HCT116 (cell line): ENCODE measurements around the gene DOC2A. TPM values are rescaled to one million over a fixed set of nuclear protein-coding genes. Genes with fewer than 3 reads are reported as not detected.

ENCODE experiments used
- ATAC-seq: fragments of 200-7000 bp; cut with Tn5 transposase; 2 replicates; pipeline ENCODE4 v1.9.1; 2020; ENCODE audit warnings: mild to moderate bottlenecking, moderate library complexity
- BruUV-seq: library from RNA; stranded (reverse); fragments of 400-500 nt; replicated peaks from 2 replicates; lab custom pipeline; 2021; lab: Mats Ljungman, UMichigan
- CTCF ChIA-PET: fragments of 300-600 bp; sonication (Branson Sonifier 250); formaldehyde crosslinking; loops from one replicate; lab custom pipeline; 2021; ENCODE audit warnings: antibody characterized with exemption; lab: Charles Lee
- POLR2A ChIA-PET: fragments of 300-600, 350-600 bp; sonication (Branson Sonifier 250); formaldehyde crosslinking; loops from one replicate; lab custom pipeline; 2021; ENCODE audit warnings: antibody characterized with exemption; lab: Charles Lee
- RAD21 ChIA-PET, 2 experiments: fragments of 300-600 bp; sonication (Branson Sonifier 250); formaldehyde crosslinking; loops; one replicate each; lab custom pipeline; 2023; ENCODE audit warnings: low total read pairs in 2 of 2; ENCODE audit not compliant: uncharacterized antibody in 2 of 2, unreplicated experiment in 2 of 2, low non-redundant PET in 1 of 2; lab: Charles Lee
- DNase-seq: peaks from one replicate; pipeline ENCODE4 v3.0.0-alpha.2; 2010; ENCODE audit warnings: low read depth, low spot score
- H2AFZ ChIP-seq: fragments of 200-600 bp; shearing (Covaris generic), sonication (generic); 2 replicates; pipeline ENCODE4 v1.6.1; 2017; ENCODE audit warnings: low read depth, mixed run types, mixed read lengths, antibody characterized with exemption, low read length; ENCODE audit not compliant: poor library complexity, severe bottlenecking
- H3K27ac ChIP-seq: 2 replicates; pipeline ENCODE4 v1.5.1; 2012; ENCODE audit warnings: low read depth, low read length
- H3K27me3 ChIP-seq: fragments of 200-600 bp; sonication (generic); 2 replicates; pipeline ENCODE4 v1.6.1; 2016; ENCODE audit warnings: mixed run types, low read length, mixed read lengths; ENCODE audit not compliant: insufficient read depth
- H3K36me3 ChIP-seq, 2 experiments: fragments of 200-500 bp in 1 of 2; fragments of 200-600 bp in 1 of 2; sonication (Bioruptor generic) in 1 of 2; sonication (generic) in 1 of 2; 2 replicates each; pipeline versions ENCODE4 v1.5.1 to v1.6.1; 2014 to 2016; ENCODE audit warnings: low read length in 2 of 2, inconsistent platforms in 1 of 2, mixed read lengths in 1 of 2, mixed run types in 1 of 2; ENCODE audit not compliant: insufficient read depth in 2 of 2, control insufficient read depth in 1 of 2
- H3K4me1 ChIP-seq, 2 experiments: fragments of 200-600 bp in 1 of 2; sonication (generic) in 1 of 2; 2 replicates each; pipeline versions ENCODE4 v1.5.1 to v1.6.1; 2012 to 2017; ENCODE audit warnings: low read length in 2 of 2, inconsistent platforms in 1 of 2, mild to moderate bottlenecking in 1 of 2, mixed read lengths in 1 of 2, mixed run types in 1 of 2, moderate library complexity in 1 of 2; ENCODE audit not compliant: insufficient read depth in 2 of 2, control insufficient read depth in 1 of 2
- H3K4me2 ChIP-seq: fragments of 200-600 bp; sonication (generic); 2 replicates; pipeline ENCODE4 v1.6.1; 2017; ENCODE audit warnings: mixed run types, low read length, mixed read lengths
- H3K4me3 ChIP-seq, 2 experiments: fragments of 200-600 bp in 1 of 2; sonication (generic) in 1 of 2; replicated peaks in 1 of 2; 2 replicates each; pipeline ENCODE4 v1.5.1; 2011 to 2016; ENCODE audit warnings: low read length in 2 of 2, control low read depth in 1 of 2, low read depth in 1 of 2, mild to moderate bottlenecking in 1 of 2, mixed read lengths in 1 of 2, mixed run types in 1 of 2
- H3K79me2 ChIP-seq: fragments of 200-600 bp; sonication (generic); 2 replicates; pipeline ENCODE4 v1.6.1; 2017; ENCODE audit warnings: mild to moderate bottlenecking, mixed run types, low read length, moderate library complexity, mixed read lengths; ENCODE audit not compliant: insufficient read depth
- H3K9ac ChIP-seq: fragments of 200-600 bp; sonication (generic); 2 replicates; pipeline ENCODE4 v1.6.1; 2016; ENCODE audit warnings: low read length, mixed read lengths
- H3K9me2 ChIP-seq: fragments of 200-600 bp; sonication (generic), shearing (Covaris generic); 2 replicates; pipeline ENCODE4 v1.6.1; 2017; ENCODE audit warnings: mixed run types, mild to moderate bottlenecking, moderate library complexity; ENCODE audit not compliant: insufficient read depth
- H3K9me3 ChIP-seq, 2 experiments: fragments of 200-500 bp in 1 of 2; fragments of 200-600 bp in 1 of 2; sonication (Bioruptor generic) in 1 of 2; sonication (generic) in 1 of 2; 2 replicates each; pipeline ENCODE4 v1.6.1; 2014 to 2017; ENCODE audit warnings: low read length in 2 of 2, mixed read lengths in 2 of 2, inconsistent platforms in 1 of 2, low read depth in 1 of 2, mild to moderate bottlenecking in 1 of 2, mixed run types in 1 of 2, moderate library complexity in 1 of 2; ENCODE audit not compliant: control insufficient read depth in 1 of 2, insufficient read depth in 1 of 2
- H4K20me1 ChIP-seq: fragments of 200-600 bp; sonication (generic), shearing (Covaris generic); 2 replicates; pipeline ENCODE4 v1.6.1; 2017; ENCODE audit warnings: mixed run types, mild to moderate bottlenecking, moderate library complexity; ENCODE audit not compliant: insufficient read depth
- ELF1 ChIP-seq: IDR thresholded peaks from 2 replicates; pipeline ENCODE4 v1.6.1; 2012; ENCODE audit warnings: low read depth, borderline replicate concordance
- JUND ChIP-seq: IDR thresholded peaks from 2 replicates; pipeline ENCODE4 v1.6.1; 2012
- MAX ChIP-seq: IDR thresholded peaks from 2 replicates; pipeline ENCODE4 v1.6.1; 2012
- POLR2A ChIP-seq: IDR thresholded peaks from 2 replicates; pipeline ENCODE4 v1.7.0; 2011; ENCODE audit warnings: borderline replicate concordance; ENCODE audit not compliant: insufficient read depth, insufficient read length; ENCODE audit errors: extremely low read depth
- REST ChIP-seq: IDR thresholded peaks from 2 replicates; pipeline ENCODE4 v1.6.1; 2012; ENCODE audit warnings: low read depth
- SRF ChIP-seq: IDR thresholded peaks from 2 replicates; pipeline ENCODE4 v1.6.1; 2012; ENCODE audit warnings: low read depth
- YY1 ChIP-seq: IDR thresholded peaks from 2 replicates; pipeline ENCODE4 v1.6.1; 2011; ENCODE audit warnings: low read length, low read depth, moderate library complexity, mild to moderate bottlenecking; ENCODE audit not compliant: insufficient replicate concordance; ENCODE audit errors: extremely low read depth
- ZFX ChIP-seq: fragments of 450-650 bp; IDR thresholded peaks from 2 replicates; pipeline ENCODE4 v1.6.1; 2017
- intact Hi-C: fragments of 100-400 bp; cut with micrococcal nuclease; formaldehyde crosslinking; loops from 2 replicates; pipeline ENCODE4 v1.10.0; 2022
- total RNA-seq: library from RNA; stranded (reverse); gene quantifications from one replicate; pipeline ENCODE4 v1.2.1, GENCODE V29; 2021; ENCODE audit not compliant: unreplicated experiment
- TF ChIP-seq, protein P1 (sequence below): IDR thresholded peaks from 2 replicates; pipeline ENCODE4 v1.6.1; 2011; ENCODE audit warnings: mild to moderate bottlenecking, low read length, moderate library complexity; ENCODE audit not compliant: insufficient replicate concordance; ENCODE audit errors: extremely low read depth
- TF ChIP-seq, protein P2 (sequence below): IDR thresholded peaks from 2 replicates; pipeline ENCODE4 v1.6.1; 2012

Gene DOC2A
- total RNA-seq, 1 experiment from 2014 or later = 17.3 TPM

DNA sequence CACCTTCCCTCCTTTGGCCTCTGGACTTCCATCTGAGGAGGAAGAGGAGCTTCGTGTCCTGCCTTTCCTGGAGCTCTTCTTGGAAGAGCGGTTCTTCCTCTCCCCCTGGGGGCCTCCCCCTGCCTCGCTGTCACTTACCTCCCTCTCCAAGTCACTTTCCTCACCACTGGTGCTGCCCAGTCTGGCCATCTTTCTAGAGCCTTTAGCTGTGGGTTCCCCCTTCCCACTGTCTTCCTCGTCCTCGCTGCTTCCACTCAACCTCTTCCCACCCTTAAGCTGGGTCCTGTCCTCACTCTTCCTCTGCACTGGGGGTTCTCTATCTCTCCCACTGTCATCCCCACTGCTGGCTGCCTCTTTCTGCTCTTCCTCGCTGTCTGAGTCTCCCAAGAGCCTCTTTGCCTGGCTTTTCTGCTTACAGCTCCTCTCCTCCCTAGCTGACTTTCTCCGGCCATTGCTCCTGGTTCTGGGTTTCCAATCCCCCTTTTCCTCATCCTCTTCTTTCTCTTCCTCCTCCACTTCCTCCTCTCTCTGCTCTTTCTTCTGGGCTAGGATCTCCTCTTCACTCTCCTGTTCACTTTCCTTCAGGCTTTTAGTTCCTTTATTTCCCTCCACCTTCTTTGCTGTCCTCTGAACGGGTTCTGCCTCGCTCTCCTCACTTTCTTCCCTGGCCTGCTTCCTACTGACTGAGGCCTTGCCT lies 16.8 kb downstream of the DOC2A start:
- intact Hi-C loops = no loop called here
- ChIA-PET POLR2A (no interaction called here), CTCF (interaction anchor here (0.7 kb wide), 1 partner anchor 21 kb away, joined by 3 read pairs; no protein-coding TSS in a partner anchor)

More for the DNA sequence above, 16.8 kb downstream of the DOC2A start:
- ATAC-seq (no peak), DNase-seq (no peak)
- TF ChIP-seq REST (no peak), JUND (no peak), YY1 (no peak), SRF (no peak), POLR2A (no peak), MAX (no peak), ZFX (no peak), ELF1 (no peak)
- TF ChIP-seq, protein P1, sequence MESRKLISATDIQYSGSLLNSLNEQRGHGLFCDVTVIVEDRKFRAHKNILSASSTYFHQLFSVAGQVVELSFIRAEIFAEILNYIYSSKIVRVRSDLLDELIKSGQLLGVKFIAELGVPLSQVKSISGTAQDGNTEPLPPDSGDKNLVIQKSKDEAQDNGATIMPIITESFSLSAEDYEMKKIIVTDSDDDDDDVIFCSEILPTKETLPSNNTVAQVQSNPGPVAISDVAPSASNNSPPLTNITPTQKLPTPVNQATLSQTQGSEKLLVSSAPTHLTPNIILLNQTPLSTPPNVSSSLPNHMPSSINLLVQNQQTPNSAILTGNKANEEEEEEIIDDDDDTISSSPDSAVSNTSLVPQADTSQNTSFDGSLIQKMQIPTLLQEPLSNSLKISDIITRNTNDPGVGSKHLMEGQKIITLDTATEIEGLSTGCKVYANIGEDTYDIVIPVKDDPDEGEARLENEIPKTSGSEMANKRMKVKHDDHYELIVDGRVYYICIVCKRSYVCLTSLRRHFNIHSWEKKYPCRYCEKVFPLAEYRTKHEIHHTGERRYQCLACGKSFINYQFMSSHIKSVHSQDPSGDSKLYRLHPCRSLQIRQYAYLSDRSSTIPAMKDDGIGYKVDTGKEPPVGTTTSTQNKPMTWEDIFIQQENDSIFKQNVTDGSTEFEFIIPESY = no peak
- TF ChIP-seq, protein P2, sequence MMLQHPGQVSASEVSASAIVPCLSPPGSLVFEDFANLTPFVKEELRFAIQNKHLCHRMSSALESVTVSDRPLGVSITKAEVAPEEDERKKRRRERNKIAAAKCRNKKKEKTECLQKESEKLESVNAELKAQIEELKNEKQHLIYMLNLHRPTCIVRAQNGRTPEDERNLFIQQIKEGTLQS = no peak
- Histone ChIP-seq H3K9me3 (no peaks in the 10 kb centered on the region), H3K27ac (peak overlapping the region; percentile 88), H3K4me3 (peak overlapping the region; percentile 83 to 95), H4K20me1 (no peaks in the 10 kb centered on the region), H3K9ac (peak overlapping the region; percentile 86), H3K9me2 (no peaks in the 10 kb centered on the region), H3K79me2 (peaks cover 11% of the 10 kb centered on the region), H3K4me2 (peak overlapping the region; percentile 92), H3K27me3 (no peaks in the 10 kb centered on the region), H3K36me3 (peaks cover 13 to 29% of the 10 kb centered on the region in 2 experiments), H2AFZ (no peak overlapping the region), H3K4me1 (peaks cover 9 to 27% of the 10 kb centered on the region in 2 experiments)
- RAD21 ChIA-PET = no interaction called here
- no TSS peak for BruUV-seq
